Measurements from ENCODE around the gene KRTAP21-1.
"Not testable (repeated sequence)": the region's sequence is repeated elsewhere in the genome, so short reads cannot be mapped to it uniquely, and the experiment has no call there.

Gene KRTAP21-1

DNA sequence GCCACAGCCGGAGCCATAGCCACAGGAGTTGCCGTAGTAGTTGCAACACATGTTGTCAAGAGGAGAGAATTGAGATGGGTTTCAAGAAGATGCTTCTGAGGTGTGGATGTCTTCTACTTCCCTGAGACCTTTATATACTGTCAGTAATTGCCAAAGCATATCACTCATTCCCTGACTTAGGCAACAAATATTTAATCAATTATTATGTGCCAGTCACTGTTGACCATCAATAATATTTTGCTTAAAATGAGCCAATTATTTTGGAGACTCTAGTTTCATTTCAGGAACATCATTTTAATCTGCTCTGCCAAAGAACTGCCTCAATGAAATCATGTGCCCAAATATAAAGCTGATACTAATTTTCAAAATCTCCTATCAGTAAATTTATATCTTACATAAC is at the start of gene KRTAP21-1:
Gene KRTAP21-1, minus strand, starts transcription at position 101 of the 400 bp plus-strand sequence. Its CDS starts 50 bp downstream, at position 51.
- not testable (repeated sequence) for DNase-seq

GRCh38 chr21:30800605-30801004 is 45.4 kb upstream of the KRTAP21-1 start:
- no peak for DNase-seq

- no peak for DNase-seq
These were observed 38.5 kb upstream of the KRTAP21-1 start for GRCh38 chr21:30793581-30794314.

DNA sequence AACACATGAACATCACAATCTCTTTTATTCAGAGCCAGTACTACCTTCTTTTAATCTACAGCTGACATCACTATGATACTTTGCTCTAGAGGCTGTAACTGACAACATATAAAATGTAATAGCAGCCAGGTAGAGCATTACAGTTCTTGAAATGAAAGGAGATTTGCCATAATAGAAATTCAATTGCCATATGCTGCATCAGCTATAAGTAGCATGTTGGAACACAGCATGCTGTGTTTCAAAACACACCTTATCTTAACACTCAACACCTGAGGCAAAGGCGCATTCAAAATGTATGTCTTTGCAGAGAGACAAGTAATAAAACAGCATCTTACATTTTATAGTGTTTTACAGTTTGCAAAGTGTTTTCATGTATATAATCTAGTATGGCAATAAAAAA is 24.0 kb upstream of the KRTAP21-1 start:
- DNase-seq: no peak

DNA sequence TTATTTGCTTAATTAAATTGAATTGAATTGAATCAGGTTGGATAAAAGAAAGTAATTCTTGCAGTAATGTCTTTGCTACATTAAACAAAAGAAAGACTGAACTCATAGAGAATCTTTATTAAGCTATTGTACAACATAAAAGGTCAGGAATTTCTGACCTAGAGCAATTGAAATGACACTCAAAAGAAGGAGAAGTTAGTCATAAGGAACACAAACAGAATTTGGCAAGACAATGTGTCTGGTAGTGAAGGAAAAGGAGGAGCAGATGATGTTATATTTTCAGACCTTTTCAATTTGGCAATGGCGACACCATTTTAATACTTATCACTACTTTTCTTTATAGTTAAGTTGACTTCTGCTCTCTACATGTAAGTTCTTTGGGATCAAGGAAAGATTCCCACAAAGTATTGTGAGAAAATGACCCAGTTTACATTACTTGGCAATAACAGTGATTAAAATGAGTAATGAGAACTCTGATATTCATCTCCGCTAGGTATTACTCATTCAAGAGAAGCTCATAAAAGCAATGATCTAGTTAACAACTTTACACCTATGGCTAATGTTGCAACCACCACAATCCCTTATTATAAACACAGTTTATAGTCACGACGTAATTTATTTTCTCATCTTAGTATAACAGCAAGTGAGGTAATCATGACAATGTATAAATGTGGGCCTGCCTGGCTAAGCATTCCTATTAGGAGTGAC is 14.7 kb upstream of the KRTAP21-1 start:
- DNase-seq: no peak

DNA sequence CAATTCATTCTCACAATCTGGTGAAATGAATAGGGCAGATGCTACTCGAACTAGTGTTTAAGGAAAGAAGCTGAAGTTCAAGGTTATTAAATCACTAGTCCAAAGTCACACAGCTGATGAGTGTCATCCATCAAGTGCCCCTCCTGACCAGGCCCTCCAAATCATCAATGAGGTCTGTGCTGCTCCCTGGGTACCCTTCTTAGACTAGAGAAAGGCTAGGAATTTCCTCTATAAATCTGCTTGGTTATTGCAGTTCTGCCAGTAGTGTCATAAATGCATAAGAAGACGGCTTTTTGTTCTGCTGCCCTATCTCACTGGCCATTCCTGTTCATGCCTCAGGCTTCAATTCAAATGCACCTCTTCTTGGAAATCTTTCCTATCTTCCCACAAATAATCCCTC is 5.5 kb upstream of the KRTAP21-1 start:
- no peak for DNase-seq

DNA sequence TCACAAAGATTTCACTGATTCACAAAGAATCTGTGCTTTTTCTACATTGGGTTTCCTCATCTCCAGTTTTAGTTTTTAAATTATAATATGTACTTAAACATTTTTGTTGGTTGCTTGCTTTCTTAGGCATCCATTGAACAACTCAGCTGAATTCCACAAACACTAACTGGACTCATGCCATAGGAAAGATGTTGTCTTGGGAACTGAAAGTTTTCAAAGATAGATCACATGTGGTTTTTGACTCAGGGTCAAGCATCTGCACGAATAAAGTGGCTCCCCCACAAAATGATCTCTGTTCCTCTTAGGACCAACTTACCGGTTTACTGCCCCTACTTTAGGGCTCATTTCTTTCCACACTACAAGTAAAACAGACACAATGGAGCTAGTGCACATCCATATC is 3.1 kb upstream of the KRTAP21-1 start:
- no peak for DNase-seq

GRCh38 chr21:30747159-30747558 is 8.1 kb downstream of the KRTAP21-1 start, which contains the start of gene KRTAP21-2:
TSS of gene KRTAP21-2 (minus strand) at chr21:30747259. CDS start at chr21:30747202, 57 bp downstream.
- no peak for DNase-seq

DNA sequence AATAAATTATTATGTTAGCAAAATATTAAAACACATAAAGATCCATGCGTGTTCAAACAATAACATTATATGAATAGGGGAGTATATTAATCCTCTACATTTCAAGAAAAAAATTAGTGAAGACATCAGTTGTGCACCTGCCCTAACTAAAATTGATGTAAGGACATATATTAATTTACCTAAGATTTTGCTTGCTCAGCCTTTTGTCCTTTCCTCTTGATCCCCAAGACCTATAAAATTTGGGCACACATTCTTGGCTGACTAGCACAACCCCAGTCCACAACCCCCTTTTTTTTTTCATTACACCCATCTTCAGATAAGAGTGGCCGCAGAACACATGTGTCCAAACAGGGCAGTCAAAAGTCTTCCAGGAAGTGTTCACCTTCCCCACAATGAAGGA is 14.8 kb downstream of the KRTAP21-1 start:
- DNase-seq: no peak

DNA sequence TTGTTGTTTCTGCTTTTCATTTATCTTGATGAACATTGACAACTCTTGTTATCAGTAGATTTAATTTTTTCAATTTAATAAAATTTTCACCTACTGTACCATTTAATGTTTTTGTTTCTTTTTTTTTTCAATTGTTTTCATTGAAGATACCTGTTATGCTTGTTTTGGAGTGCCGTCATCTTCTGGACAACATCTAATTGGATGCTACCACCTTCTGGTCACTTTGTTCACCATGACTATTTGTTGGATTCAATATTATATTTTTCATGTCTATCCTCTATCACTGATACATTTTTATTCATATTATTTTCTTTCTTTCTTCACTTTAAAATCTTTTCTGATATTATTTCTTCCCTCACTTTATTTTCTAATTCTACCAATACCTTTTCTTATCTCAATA is 22.2 kb downstream of the KRTAP21-1 start:
- no peak for DNase-seq

DNA sequence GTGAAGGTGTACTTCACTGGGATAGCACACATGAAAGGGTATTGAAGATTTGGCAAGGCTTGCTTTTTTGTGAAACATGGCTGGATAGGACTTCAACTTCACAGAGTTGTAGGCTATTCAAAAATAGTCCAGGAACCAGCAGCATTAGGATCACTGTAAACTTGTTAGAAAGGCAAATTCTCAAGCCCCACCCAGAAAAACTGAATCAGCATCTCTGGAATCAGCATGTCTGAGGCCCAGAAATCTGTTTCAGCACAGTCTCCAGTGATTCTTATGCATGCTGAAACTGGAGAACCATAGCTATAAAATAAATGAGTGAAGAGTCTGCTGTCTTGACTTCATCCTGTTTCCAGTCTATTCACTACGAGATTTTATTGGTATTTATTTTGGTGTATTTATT is 28.5 kb downstream of the KRTAP21-1 start:
- no peak for DNase-seq

DNA sequence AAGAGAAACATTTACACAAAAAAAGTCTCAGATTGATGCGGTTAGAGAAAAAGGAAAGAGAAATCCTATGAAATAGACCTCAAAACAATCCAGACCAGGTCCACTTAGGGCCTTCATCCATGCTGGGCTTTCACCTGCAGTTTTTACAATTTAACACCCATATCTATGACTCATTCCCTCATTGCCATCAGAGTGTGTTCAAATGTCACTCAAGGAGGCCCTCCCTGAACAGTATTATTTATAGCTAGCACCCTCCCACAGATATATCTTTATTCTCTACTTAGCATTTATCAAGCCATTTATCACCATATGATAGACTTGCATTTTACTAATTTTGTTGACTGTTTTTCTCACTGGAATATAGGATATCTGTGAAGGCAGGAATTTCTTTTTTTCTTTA is 35.8 kb downstream of the KRTAP21-1 start:
- DNase-seq: no peak

GRCh38 chr21:30718239-30718909 is 36.9 kb downstream of the KRTAP21-1 start, which contains the start of gene KRTAP21-3:
TSS of gene KRTAP21-3 (minus strand) at chr21:30718777. CDS start at chr21:30718759, 18 bp downstream.
- peak; percentile 26 for DNase-seq

DNA sequence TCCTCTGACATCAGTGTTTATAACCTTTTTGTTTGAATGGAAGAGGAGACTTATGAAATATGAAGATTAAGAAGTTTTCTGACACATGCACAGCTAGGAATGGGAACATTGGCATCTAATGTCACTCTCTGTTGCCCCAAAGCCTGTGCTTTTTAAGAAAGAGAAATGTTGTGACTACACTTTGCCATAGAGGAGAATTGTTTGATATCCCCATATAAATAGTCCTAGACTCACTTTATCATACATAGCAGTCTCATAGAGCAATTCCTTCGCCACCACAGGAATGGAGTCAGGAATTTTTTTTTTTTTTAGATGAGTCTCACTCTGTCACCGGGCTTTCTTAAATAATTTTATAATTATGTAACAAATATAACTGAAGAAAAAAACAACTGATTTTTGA is 38.1 kb downstream of the KRTAP21-1 start:
- no peak for DNase-seq

GRCh38 chr21:30714946-30715345 is 40.3 kb downstream of the KRTAP21-1 start:
- no peak for DNase-seq

DNA sequence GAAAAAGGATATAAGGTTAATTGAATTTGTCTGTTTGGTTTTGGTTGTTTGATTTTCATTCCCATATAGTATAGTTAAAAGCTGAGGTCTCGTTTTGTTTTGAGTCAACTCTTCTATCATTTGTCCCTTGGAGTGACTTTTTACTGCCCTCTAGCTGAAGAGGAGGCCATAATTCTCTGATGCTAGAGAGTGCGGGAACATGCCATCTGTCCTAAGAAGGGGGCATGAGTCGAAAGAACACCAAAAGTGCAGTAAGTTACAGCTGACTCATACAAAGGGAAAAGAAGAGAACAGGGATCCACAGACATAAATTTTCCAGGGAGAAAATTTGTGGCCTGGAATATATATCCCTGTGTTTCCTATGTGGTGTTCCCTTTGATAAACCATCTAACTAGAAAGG is 40.8 kb downstream of the KRTAP21-1 start:
- DNase-seq: no peak

- DNase-seq: no peak
These were observed 41.5 kb downstream of the KRTAP21-1 start for GRCh38 chr21:30713766-30714165.

DNA sequence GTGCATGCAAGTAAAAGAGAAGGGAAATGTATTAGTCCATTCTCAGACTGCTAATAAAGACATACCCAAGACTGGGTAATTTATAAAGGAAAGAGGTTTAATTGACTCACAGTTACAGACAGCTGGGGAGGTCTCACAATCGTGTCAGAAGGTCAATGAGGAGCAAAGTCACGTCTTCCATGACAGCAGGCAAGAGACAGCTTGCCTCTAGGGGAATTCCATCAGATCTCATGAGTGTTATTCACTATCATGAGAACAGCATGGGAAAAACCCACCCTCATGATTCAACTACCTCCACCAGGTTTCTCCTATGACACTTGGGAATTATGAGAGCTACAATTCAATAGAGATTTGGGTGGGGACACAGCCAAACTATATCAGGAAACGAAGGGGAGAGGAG is 44.7 kb downstream of the KRTAP21-1 start:
- peak; percentile 55 for DNase-seq

GRCh38 chr21:30707409-30707808 is 47.8 kb downstream of the KRTAP21-1 start:
- DNase-seq: no peak

Data from stimulated activated CD4-positive, alpha-beta T cell treated with anti-CD3 and anti-CD28 coated beads, Interleukin-4, amount 100 ng/mL, for 24 hours (primary cell).